Endothelial cell of umbilical vein (primary cell): Measurements from ENCODE around the gene KRABD2.

Experiments
- EZH2 ChIP-seq: IDR thresholded peaks from 2 replicates; pipeline ENCODE4 v1.6.1; 2012; ENCODE audit warnings: borderline replicate concordance, low read depth, mild to moderate bottlenecking, moderate library complexity, low read length, inconsistent platforms; ENCODE audit not compliant: severe bottlenecking
- GATA2 ChIP-seq: IDR thresholded peaks from 2 replicates; pipeline ENCODE4 v1.7.0; 2011; ENCODE audit warnings: low read depth, mild to moderate bottlenecking, moderate library complexity, mixed read lengths, low read length; ENCODE audit not compliant: insufficient read length, insufficient read depth
- JUN ChIP-seq: IDR thresholded peaks from 2 replicates; pipeline ENCODE4 v1.6.1; 2011; ENCODE audit warnings: borderline replicate concordance, low read depth; ENCODE audit not compliant: insufficient read length, insufficient read depth
- MYC ChIP-seq: IDR thresholded peaks from one replicate; pipeline ENCODE4 v1.6.1; 2011; ENCODE audit warnings: mild to moderate bottlenecking, low read depth, low read length
- POLR2A ChIP-seq: IDR thresholded peaks from 2 replicates; pipeline ENCODE4 v1.6.1; 2012; ENCODE audit warnings: low read depth, mild to moderate bottlenecking, control low read depth, low read length
- POLR2AphosphoS5 ChIP-seq: IDR thresholded peaks from 2 replicates; pipeline ENCODE4 v1.6.1; 2012; ENCODE audit warnings: low read depth, mild to moderate bottlenecking, control low read depth, low read length, moderate library complexity; ENCODE audit not compliant: insufficient read depth
- TF ChIP-seq, protein P1 (sequence below), 2 donors: IDR thresholded peaks; 1 replicate in 1 of 2; 2 replicates in 1 of 2; pipeline ENCODE4 v1.5.1; 2011; ENCODE audit warnings: low read length in 2 of 2, mild to moderate bottlenecking in 2 of 2, moderate library complexity in 2 of 2, control low read depth in 1 of 2, inconsistent platforms in 1 of 2, low read depth in 1 of 2; ENCODE audit not compliant: insufficient read depth in 1 of 2; ENCODE audit errors: extremely low read depth in 1 of 2
- TF ChIP-seq, protein P2 (sequence below): IDR thresholded peaks from 2 replicates; pipeline ENCODE4 v1.6.1; 2011; ENCODE audit not compliant: insufficient read depth, insufficient read length

DNA sequence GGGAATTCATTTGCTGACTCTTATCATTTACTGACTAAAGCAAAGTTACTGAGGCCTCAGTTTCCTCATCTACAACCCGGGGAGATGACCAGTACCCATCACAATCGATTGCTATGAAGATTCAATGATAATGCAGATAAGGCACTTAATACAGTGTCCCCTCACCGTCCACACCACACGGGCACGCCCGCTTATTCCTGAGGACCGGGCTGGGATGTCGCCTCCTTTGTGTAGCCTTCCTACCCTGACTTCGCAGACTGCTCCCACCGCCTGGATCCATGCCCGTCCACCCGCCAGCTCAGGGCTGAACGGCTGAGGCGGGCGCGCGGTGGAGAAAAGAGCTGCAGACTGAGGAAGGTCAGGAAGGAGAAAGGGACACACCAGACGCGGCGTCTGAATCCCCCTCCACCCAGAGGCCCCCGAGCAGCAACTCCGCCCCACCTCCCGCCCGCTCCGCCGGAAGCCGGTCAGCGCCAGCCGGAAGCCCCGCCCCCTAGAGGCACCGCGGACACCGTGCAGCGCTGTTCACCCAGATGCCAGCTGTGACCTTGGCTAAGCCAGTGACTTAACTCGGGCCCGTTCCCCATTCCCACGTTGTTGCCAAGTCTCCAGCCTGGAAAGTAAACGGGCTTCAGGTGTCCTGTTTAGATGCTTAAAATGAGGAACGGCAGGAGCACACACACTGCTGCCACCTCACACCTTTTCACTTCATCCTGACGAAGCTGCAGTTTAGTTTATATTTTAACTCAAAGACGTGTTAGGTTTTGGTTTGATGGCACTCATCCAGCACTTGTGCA lies at the start of gene KRABD2:
- TF ChIP-seq POLR2A (peak; percentile 97), MYC (no peak), GATA2 (no peak), EZH2 (no peak), POLR2AphosphoS5 (peak; percentile 100), JUN (no peak)
- TF ChIP-seq, protein P1, sequence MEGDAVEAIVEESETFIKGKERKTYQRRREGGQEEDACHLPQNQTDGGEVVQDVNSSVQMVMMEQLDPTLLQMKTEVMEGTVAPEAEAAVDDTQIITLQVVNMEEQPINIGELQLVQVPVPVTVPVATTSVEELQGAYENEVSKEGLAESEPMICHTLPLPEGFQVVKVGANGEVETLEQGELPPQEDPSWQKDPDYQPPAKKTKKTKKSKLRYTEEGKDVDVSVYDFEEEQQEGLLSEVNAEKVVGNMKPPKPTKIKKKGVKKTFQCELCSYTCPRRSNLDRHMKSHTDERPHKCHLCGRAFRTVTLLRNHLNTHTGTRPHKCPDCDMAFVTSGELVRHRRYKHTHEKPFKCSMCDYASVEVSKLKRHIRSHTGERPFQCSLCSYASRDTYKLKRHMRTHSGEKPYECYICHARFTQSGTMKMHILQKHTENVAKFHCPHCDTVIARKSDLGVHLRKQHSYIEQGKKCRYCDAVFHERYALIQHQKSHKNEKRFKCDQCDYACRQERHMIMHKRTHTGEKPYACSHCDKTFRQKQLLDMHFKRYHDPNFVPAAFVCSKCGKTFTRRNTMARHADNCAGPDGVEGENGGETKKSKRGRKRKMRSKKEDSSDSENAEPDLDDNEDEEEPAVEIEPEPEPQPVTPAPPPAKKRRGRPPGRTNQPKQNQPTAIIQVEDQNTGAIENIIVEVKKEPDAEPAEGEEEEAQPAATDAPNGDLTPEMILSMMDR (IDR thresholded peaks at IDR 0.05; ENCODE audit: extremely low read depth in 1 of 2, insufficient read depth in 1 of 2, low read depth in 1 of 2, low read length in 2 of 2) = peak; percentile 65 to 90
- TF ChIP-seq, protein P2, sequence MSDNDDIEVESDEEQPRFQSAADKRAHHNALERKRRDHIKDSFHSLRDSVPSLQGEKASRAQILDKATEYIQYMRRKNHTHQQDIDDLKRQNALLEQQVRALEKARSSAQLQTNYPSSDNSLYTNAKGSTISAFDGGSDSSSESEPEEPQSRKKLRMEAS = no peak
